GM23338 (cell line): ENCODE data around the gene CRY1. TPM values are rescaled to one million over a fixed set of nuclear protein-coding genes. Genes with fewer than 3 reads are reported as not detected.
A peak's percentile ranks its signal among the peaks of the same experiment; 100 is the strongest.

ENCODE experiments used
- ATAC-seq: fragments of 200-7000 bp; cut with Tn5 transposase; 3 replicates; pipeline ENCODE4 v1.9.1; 2020
- DNase-seq: peaks from one replicate; pipeline ENCODE4 v3.0.0-alpha.2; 2015; ENCODE audit warnings: low spot score
- H2AFZ ChIP-seq: fragments of 200-600 bp; sonication (generic); 2 replicates; pipeline ENCODE4 v1.8.0; 2016; ENCODE audit warnings: antibody characterized with exemption, mild to moderate bottlenecking, moderate library complexity
- H3F3A ChIP-seq: fragments of 200-600 bp; sonication (generic); replicated peaks from 2 replicates; pipeline ENCODE4 v1.8.0; 2017; ENCODE audit warnings: antibody characterized with exemption, mixed run types, low read depth
- H3K27ac ChIP-seq: fragments of 200-600 bp; sonication (generic); 2 replicates; pipeline ENCODE4 v1.6.1; 2016; ENCODE audit warnings: low read depth
- H3K27me3 ChIP-seq: fragments of 200-600 bp; sonication (generic); 2 replicates; pipeline ENCODE4 v1.8.0; 2016; ENCODE audit warnings: mild to moderate bottlenecking, mixed run types, moderate library complexity; ENCODE audit not compliant: insufficient read depth
- H3K36me3 ChIP-seq: fragments of 200-600 bp; sonication (generic); 2 replicates; pipeline ENCODE4 v1.8.0; 2016; ENCODE audit warnings: mild to moderate bottlenecking; ENCODE audit not compliant: insufficient read depth
- H3K4me1 ChIP-seq: fragments of 200-600 bp; sonication (generic); 2 replicates; pipeline ENCODE4 v1.8.0; 2016; ENCODE audit warnings: mild to moderate bottlenecking, moderate library complexity; ENCODE audit not compliant: insufficient read depth
- H3K4me2 ChIP-seq: fragments of 200-600 bp; sonication (generic); 2 replicates; pipeline ENCODE4 v1.7.1; 2017; ENCODE audit warnings: mixed run types
- H3K4me3 ChIP-seq: fragments of 200-600 bp; sonication (generic); 2 replicates; pipeline ENCODE4 v1.6.1; 2016; ENCODE audit warnings: mixed run types
- H3K79me2 ChIP-seq: fragments of 200-600 bp; sonication (generic); replicated peaks from 2 replicates; pipeline ENCODE4 v1.8.0; 2017; ENCODE audit warnings: mild to moderate bottlenecking; ENCODE audit not compliant: insufficient read depth
- H3K9me2 ChIP-seq: fragments of 200-600 bp; sonication (generic); 2 replicates; pipeline ENCODE4 v1.8.0; 2017; ENCODE audit not compliant: insufficient read depth
- H4K20me1 ChIP-seq: fragments of 200-600 bp; sonication (generic); replicated peaks from 2 replicates; pipeline ENCODE4 v1.8.0; 2017; ENCODE audit warnings: mild to moderate bottlenecking; ENCODE audit not compliant: insufficient read depth
- H3K27ac Mint-ChIP-seq: 2 replicates; pipeline ENCODE4 v1.8.0; 2020; ENCODE audit warnings: inconsistent platforms, mild to moderate bottlenecking, moderate library complexity, mixed read lengths
- H3K27me3 Mint-ChIP-seq: 3 replicates; pipeline ENCODE4 v1.8.0; 2022; ENCODE audit warnings: low read depth, mild to moderate bottlenecking, moderate library complexity, mixed read lengths, inconsistent platforms; ENCODE audit not compliant: insufficient read depth, poor library complexity
- H3K36me3 Mint-ChIP-seq: 3 replicates; pipeline ENCODE4 v1.8.0; 2021; ENCODE audit warnings: low read depth, mild to moderate bottlenecking, inconsistent platforms, moderate library complexity, mixed read lengths
- H3K4me1 Mint-ChIP-seq: 3 replicates; pipeline ENCODE4 v1.8.0; 2020; ENCODE audit warnings: mild to moderate bottlenecking, inconsistent platforms, mixed read lengths
- H3K4me3 Mint-ChIP-seq: 3 replicates; pipeline ENCODE4 v1.8.0; 2021; ENCODE audit warnings: moderate library complexity, mild to moderate bottlenecking, inconsistent platforms, mixed read lengths
- H3K9me3 Mint-ChIP-seq: 3 replicates; pipeline ENCODE4 v1.8.0; 2020; ENCODE audit warnings: moderate library complexity, mild to moderate bottlenecking, inconsistent platforms, mixed read lengths
- CREB1 ChIP-seq: fragments of 250-450 bp; sonication (Bioruptor Pico); IDR thresholded peaks from 2 replicates; pipeline ENCODE4 v1.5.0; 2020; ENCODE audit warnings: low read depth, mild to moderate bottlenecking, moderate library complexity
- CTCF ChIP-seq, 2 experiments: fragments of 200-600 bp in 1 of 2; sonication (generic) in 1 of 2; conservative IDR thresholded peaks; 2 replicates each; pipeline versions ENCODE4 v1.5.1 to v1.6.1; 2016 to 2017; ENCODE audit warnings: antibody characterized with exemption in 2 of 2, low read depth in 2 of 2, mild to moderate bottlenecking in 2 of 2, moderate library complexity in 1 of 2
- ETS1 ChIP-seq: IDR thresholded peaks from 2 replicates; pipeline ENCODE4 v1.6.1; 2016; ENCODE audit warnings: antibody characterized with exemption
- EZH2 ChIP-seq: fragments of 200-600 bp; sonication (generic); IDR thresholded peaks from one replicate; pipeline ENCODE4 v1.8.0; 2017; ENCODE audit warnings: antibody characterized with exemption, mild to moderate bottlenecking, low read depth; ENCODE audit not compliant: unreplicated experiment
- EZH2phosphoT487 ChIP-seq: fragments of 200-600 bp; sonication (generic); IDR thresholded peaks from one replicate; pipeline ENCODE4 v1.8.1; 2018; ENCODE audit warnings: antibody characterized with exemption; ENCODE audit not compliant: unreplicated experiment
- JUNB ChIP-seq: IDR thresholded peaks from one replicate; pipeline ENCODE4 v1.6.1; 2016; ENCODE audit warnings: antibody characterized with exemption; ENCODE audit not compliant: unreplicated experiment
- NANOG ChIP-seq: IDR thresholded peaks from 2 replicates; pipeline ENCODE4 v1.6.1; 2016; ENCODE audit warnings: antibody characterized with exemption, borderline replicate concordance
- POLR2AphosphoS5 ChIP-seq: IDR thresholded peaks from 2 replicates; pipeline ENCODE4 v1.6.1; 2016; ENCODE audit warnings: antibody characterized with exemption, low read depth
- REST ChIP-seq: IDR thresholded peaks from one replicate; pipeline ENCODE4 v1.6.1; 2018; ENCODE audit warnings: antibody characterized with exemption; ENCODE audit not compliant: unreplicated experiment
- STAT1 ChIP-seq: IDR thresholded peaks from one replicate; pipeline ENCODE4 v1.6.1; 2016; ENCODE audit warnings: antibody characterized with exemption; ENCODE audit not compliant: unreplicated experiment
- ZNF114 ChIP-seq: fragments of 250-450 bp; sonication (Bioruptor Pico); IDR thresholded peaks from 2 replicates; pipeline ENCODE4 v1.5.0; 2020; ENCODE audit warnings: mild to moderate bottlenecking, moderate library complexity
- ZNF331 ChIP-seq: fragments of 250-450 bp; sonication (Bioruptor Pico); IDR thresholded peaks from 2 replicates; pipeline ENCODE4 v1.5.0; 2020; ENCODE audit warnings: low read depth, mild to moderate bottlenecking, moderate library complexity
- ZNF462 ChIP-seq: fragments of 250-450 bp; sonication (Bioruptor Pico); IDR thresholded peaks from 2 replicates; pipeline ENCODE4 v1.5.0; 2020; ENCODE audit warnings: mild to moderate bottlenecking, moderate library complexity
- polyA plus RNA-seq: library from polyadenylated mRNA; unstranded; fragments of >200 nt; fragmentation: Nextera tagmentation; extraction: Ambion mirVana; gene quantifications from 2 replicates; pipeline ENCODE4 v1.2.1, GENCODE V29; 2016
- total RNA-seq: library from RNA; depleted of rRNA; stranded (reverse); fragments of >200 nt; shearing (Covaris generic); gene quantifications from 2 replicates; pipeline ENCODE4 v1.2.3, GENCODE V29; 2014

The CRY1 gene
- total and polyA plus RNA-seq, 2 experiments from 2014 or later = 27.7 to 28.2 TPM

GRCh38 chr12:106994579-106995220 is 98.6 kb downstream of the CRY1 start:
- H3K4me2 ChIP-seq = no peak overlapping the region
- peaks cover 15% of the 10 kb centered on the region for H3K36me3 Mint-ChIP-seq
- ATAC-seq = no peak

More at GRCh38 chr12:106994579-106995220, 98.6 kb downstream of the CRY1 start:
- Mint-ChIP-seq H3K4me3 (no peak overlapping the region), H3K27ac (no peak overlapping the region), H3K27me3 (no peaks in the 10 kb centered on the region), H3K4me1 (no peaks in the 10 kb centered on the region), H3K9me3 (no peaks in the 10 kb centered on the region)
- no peak overlapping the region for H3K4me3 ChIP-seq
- H3K4me1 ChIP-seq = no peaks in the 10 kb centered on the region
- no peak for TF ChIP-seq JUNB
- no peak for TF ChIP-seq REST
- TF ChIP-seq EZH2 = no peak
- no peak for TF ChIP-seq EZH2phosphoT487
- no peak for TF ChIP-seq ZNF114 (CRISPR knock-in tag)
- TF ChIP-seq CTCF (conservative IDR thresholded peaks at IDR 0.05; ENCODE audit: low read depth in 2 of 2) = no peak
- no peak for TF ChIP-seq ETS1
- no peak for TF ChIP-seq POLR2AphosphoS5
- no peak for TF ChIP-seq NANOG
- no peak for TF ChIP-seq STAT1
- TF ChIP-seq ZNF331 (CRISPR knock-in tag) = no peak
- TF ChIP-seq ZNF462 (CRISPR knock-in tag) = no peak
- no peak for TF ChIP-seq CREB1 (CRISPR knock-in tag)
- no peaks in the 10 kb centered on the region for H4K20me1 ChIP-seq
- H3F3A ChIP-seq = no peaks in the 10 kb centered on the region
- H3K79me2 ChIP-seq = no peaks in the 10 kb centered on the region
- H3K27me3 ChIP-seq = no peaks in the 10 kb centered on the region
- 0 out of 2 replicates have a peak overlapping the region, but pooled peaks have one; percentile 1 for H3K27ac ChIP-seq
- H3K9me2 ChIP-seq = no peaks in the 10 kb centered on the region
- DNase-seq = no peak
- H3K36me3 ChIP-seq = no peaks in the 10 kb centered on the region; the same call in 1 of the 2 replicates
- no peak overlapping the region for H2AFZ ChIP-seq
